GM19324 (cell line): ENCODE measurements around the gene SERPINA4.

Source experiments
- ATAC-seq: cut with Tn5 transposase; IDR thresholded peaks from one replicate; pipeline ENCODE4 v1.9.1; 2021; ENCODE audit warnings: mild to moderate bottlenecking, moderate library complexity; ENCODE audit not compliant: unreplicated experiment, low FRiP score

The SERPINA4 gene, protein sequence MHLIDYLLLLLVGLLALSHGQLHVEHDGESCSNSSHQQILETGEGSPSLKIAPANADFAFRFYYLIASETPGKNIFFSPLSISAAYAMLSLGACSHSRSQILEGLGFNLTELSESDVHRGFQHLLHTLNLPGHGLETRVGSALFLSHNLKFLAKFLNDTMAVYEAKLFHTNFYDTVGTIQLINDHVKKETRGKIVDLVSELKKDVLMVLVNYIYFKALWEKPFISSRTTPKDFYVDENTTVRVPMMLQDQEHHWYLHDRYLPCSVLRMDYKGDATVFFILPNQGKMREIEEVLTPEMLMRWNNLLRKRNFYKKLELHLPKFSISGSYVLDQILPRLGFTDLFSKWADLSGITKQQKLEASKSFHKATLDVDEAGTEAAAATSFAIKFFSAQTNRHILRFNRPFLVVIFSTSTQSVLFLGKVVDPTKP

DNA sequence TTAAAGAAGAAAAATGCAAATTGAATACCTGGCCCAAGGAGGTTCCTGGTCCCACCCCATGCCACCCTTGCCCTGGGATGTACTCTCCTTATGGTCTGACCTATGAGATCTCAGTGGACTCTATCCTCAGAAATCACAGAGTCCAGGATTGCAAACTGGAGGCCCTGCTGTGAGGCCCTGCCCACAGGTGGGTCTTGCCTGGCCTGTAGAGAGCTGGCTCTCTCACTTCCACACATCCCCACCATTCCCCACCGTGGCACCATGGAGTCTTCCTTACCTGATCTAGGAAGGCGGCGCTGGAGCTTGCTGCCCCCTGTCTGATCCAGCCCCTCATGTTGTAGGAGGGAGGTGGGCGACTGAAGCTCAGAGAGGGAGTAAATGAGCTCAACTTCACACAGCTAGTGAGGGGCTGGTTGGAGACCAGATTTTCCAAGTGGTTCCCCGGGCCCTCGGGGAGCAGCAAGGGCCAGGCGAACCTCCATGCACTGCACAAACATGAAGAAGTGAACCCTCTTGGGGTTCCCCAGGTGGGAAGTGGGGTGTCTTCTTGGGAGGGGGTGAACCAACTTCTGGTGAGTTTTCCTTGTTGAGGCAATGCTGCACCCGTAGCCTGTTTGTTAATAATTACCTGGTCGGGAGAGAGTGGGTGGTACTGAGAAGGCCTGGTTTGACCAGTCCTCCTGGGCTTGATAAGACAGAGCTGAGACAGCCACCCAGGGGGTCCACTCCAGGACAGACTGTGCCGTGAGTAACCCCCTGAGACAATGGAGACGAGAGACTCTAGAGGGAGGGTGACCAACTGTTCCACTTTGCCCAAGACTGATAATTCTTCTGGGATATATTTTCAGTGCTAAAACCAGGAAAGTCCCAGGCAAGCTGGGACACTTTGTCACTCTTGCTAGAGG lies at the start of gene SERPINA4:
TSS of gene SERPINA4 (plus strand) at position 692 of the 905 bp plus-strand sequence. CDS start 2,041 bp downstream, outside the sequence.
- ATAC-seq: no peak

DNA sequence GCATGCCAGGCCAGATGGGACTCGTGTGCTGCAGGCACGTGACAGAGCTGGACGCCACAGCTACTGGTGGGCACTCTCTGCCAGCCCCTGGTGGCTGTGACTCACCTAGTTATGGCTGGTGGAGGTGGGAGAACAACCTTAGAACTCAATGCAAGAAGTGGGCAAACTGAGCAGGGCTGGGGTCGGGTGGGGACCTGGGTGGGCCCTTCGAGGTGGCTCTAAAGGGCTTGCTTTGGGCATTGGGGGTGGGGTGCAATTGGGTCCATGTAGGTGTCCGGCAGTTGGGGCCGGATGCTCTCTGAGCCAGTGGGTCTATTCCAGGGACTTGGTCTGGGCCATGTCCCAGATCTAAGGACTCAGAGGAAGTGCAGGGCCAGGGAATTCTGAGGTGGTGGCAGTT lies 46.9 kb upstream of the SERPINA4 start:
- ATAC-seq: no peak

DNA sequence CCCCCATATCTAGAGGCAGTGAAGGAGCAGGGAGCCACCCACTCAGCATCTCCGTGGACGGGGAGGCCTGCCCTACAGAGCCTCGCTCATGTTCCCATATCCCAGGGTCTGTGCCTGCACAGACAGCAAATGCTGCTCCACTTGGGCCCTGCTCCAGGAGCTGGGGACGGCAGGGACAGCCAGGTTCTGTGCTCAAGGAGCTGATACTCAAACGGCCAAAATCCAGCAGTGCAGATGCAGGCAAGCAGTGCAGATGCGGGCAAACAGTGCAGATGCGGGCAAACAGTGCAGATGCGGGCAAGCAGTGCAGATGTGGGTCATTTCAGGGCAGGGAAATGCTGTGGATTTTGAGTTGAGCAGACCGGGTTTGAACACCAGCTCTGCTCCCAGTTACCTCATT lies 45.8 kb upstream of the SERPINA4 start:
- ATAC-seq: no peak

DNA sequence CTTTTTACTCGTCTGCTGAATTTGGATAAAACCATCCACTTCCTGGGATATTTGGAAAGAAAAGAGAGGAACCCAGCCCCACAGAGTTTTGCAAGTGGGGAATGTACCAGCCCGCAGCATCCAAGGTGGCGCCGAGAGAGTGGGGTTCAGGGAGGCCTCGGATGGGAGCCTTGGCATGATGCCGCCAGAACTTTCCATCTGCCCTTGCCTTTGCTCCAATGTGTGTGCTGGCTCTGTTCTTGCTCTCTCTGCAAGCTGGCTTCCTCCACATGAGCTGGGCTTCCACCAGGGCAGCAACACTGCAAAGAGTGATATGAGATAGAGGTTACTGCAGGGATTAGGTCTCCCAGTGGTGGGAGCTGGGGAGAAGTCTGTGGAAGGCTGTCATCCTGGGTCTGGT lies 45.4 kb upstream of the SERPINA4 start:
- ATAC-seq: no peak

DNA sequence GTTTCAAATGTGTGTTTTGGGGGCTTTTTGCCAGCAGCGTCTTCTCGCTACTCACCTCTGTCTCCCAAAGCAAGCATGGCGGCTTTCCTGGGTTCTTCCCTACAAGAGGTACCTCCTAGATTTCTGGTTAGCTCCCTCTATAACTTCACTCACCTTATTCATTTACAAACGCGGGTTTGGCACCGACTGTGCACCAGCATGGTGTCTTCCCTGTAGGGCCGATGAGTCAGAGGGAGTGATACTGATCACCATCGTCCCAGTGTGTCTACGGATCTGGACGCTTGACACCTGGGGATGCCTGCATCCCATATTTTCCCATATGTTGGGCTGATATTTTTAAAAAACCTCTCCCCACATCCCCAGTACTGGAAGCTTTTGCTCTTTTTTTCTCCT lies 44.0 kb upstream of the SERPINA4 start:
- ATAC-seq: no peak

DNA sequence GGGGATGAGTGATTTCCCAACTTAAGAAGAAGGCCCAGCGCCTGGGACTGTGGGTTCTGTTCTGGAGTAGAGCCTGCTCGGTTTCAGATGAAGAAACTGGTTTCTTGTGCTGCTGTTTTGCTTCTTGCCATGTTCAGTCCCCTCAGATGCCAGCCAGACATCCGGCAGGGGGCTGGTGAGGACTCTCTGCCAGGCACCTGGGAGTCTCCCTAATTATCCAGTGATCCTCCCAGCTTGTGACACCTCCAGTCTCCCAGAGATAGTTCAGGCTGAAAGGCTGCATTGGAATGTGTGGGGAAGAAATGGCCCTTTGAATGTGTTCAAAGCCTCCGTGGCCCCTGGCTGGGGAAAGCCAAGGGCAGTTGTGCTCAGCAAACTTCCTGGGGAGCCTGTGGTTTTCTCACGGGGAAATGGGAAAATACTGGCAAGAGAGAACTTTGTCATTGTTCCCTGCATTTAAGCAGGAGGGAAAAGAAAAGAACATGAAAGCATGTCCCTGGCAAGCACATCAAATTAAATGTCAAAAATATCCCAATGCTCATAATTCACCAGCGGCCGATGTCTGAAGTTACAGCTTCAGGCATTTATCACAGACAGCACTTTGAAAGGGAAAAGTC lies 43.5 kb upstream of the SERPINA4 start:
- ATAC-seq: no peak

DNA sequence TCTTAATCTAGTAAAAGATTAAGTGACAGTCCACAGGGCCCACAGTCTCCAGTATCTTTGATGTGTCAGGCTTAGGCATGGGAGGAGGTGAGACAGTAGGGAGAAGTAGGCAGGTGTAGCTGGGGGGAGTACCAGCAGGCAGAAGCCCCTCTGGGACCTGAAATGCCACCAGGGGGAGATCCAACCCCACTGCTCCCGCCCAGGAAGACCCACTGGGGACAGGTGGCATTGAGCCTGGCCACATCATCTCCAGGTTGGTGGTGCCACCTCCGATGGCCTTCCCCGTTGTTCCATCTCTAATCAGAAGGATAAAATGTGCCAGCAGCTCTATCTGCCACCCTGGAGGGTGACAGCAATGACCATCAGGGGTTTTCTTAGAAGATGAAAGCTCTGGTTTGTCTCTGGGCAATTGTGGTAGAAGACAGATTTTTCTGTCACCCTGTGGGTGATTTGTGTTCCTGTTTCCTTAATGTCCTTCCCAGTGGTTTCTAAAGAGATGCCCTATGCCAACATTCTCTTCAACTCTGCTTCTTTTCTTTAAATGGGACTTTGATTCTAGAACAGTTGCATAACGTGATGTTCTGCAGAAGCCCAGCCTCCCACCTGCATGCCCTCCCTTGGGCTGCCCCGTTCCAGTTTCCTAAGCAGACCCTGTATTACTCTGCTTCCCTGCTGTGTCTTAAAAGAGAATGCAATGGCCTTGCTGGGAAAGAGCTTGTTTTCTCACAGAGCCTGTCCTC lies 39.7 kb upstream of the SERPINA4 start:
- ATAC-seq: no peak

DNA sequence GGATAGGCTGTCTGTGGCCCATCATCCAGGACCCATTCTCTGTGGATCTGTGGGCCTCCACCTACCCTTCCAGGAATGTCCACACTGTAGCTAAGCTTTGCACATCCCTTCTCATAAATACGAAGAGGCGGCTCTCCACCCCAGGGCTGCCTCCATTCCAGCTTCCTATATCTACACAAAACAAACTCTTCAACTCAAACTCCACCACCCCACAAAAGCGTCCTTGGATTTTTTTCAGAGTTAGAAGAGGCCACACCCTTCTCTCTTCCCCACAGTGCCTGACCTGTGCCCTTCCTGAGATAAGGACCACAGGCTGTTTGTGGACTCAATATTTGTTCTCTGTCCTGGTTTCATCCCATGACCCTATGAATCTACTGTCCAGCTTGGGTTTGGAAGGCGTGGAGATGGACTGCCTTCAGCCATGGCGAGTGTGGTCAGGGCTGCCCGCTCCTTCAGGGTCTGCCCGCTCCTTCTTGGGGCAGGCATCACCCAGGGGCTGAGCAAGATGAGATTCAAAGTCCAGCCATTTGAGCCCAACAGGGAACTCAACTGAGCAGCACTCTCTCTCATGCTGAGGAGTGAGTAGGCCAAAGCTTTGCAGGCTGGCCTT lies 39.0 kb upstream of the SERPINA4 start:
- no peak for ATAC-seq

DNA sequence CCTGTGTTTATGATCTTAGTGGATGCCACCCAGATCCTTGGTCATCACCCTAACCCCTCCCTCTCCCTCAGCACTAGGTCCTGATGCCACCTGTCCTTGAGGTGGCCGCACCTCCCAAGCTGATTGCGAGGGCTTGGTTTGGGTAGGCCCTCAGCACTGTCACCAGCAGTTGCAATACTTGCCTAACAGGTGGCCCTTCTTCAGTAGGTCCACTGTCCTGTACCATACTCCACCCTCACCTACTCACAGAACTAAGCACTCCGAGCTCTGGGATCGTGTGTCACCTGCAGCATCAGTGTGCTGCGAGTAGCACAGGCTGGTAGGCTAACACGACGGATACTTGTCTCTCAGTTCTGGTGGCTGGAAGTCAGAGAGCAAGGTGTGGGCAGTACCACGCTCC lies 38.0 kb upstream of the SERPINA4 start:
- ATAC-seq: no peak

DNA sequence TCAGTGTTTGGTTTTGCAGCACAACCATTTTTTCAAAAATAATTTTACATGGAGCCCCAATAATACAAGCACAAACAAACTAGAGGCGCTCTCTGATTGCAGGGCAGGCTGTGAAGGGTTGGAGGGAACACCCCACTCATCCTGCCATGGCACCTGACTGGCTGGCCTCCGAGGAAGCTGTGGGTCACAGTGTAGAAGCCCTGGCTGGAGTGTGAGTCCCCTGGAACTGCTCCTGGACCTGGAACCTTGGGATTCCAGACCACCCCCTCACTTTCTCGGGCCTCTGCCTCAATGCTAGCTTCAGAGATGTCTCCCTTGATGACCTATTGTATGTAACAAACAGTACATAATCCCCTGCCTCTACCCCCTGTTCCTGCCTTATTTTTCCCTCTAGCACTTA lies 37.1 kb upstream of the SERPINA4 start:
- ATAC-seq: no peak

DNA sequence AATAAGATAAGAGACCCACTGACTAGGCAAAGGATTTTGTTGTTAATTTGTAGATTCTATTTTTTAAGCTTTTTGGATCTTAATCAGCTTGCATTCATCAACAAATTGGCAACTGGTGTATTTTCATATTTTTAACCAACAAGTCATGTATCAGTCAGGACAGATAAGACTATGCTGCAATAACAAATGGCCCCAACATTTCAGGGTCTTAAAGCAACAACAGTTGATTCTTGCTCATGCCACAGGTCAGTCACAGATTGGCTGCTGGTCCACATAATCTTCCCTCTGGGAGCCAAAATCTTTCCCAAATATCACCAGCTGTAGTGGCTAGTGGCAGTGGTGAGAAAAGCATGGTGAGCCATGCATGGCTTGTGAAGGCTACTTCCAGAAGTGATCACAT lies 30.1 kb upstream of the SERPINA4 start:
- no peak for ATAC-seq

DNA sequence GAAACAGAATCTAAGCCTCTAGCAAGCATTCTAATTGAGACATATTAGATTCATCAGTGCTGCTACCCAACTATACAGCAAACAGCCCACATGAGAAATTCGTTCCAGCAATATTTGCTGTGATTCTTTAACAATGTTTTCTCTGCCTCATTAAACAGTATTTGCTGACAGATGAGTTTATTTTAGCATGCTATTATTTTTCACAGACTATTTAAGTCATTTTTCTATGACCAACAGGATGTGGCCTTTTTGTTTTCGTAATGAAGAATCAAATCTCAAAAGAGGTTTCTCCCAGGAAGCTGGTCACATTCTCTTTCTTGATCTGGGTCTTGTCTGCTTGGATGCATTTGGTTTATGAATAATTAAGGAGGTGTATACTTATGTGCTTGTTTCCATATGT lies 28.8 kb upstream of the SERPINA4 start:
- no peak for ATAC-seq

DNA sequence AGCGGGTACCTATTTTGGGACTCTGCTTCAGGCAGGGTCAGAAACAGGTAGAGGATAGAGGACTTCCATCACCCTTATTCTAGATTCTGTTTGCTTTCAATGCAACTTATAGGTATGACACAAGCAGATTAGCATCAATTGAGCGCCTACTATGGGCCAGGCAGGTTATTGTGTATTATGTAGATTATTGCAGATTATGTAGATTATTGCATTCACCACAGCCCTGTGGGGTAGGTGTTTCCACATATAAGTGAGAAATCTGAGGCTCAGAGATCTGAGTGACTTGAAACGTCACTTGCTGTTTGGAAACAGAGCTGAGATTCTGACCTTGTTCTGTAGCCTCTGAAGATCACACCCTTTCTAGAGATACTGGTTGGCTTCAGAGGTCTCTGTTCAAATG lies 25.7 kb upstream of the SERPINA4 start:
- ATAC-seq: no peak

DNA sequence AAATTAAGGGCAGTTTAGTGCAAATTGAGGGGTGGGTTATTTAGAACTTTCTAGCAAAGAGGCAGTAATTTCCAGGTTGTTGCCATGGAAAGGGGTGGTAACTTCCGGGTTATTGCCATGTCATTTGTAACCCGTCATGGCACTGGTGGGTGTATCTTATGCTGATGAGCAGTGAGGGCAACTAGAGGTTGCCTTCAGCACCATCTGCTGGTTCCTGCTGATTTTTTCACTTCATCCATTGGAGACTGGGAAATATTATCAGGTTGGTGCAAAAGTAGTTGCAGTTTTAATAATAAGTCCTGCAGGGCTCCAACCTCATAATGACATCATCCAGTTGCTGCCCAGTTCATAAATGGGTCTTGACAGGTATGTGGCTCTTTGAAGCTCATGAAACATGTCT lies 24.4 kb upstream of the SERPINA4 start:
- ATAC-seq: no peak

DNA sequence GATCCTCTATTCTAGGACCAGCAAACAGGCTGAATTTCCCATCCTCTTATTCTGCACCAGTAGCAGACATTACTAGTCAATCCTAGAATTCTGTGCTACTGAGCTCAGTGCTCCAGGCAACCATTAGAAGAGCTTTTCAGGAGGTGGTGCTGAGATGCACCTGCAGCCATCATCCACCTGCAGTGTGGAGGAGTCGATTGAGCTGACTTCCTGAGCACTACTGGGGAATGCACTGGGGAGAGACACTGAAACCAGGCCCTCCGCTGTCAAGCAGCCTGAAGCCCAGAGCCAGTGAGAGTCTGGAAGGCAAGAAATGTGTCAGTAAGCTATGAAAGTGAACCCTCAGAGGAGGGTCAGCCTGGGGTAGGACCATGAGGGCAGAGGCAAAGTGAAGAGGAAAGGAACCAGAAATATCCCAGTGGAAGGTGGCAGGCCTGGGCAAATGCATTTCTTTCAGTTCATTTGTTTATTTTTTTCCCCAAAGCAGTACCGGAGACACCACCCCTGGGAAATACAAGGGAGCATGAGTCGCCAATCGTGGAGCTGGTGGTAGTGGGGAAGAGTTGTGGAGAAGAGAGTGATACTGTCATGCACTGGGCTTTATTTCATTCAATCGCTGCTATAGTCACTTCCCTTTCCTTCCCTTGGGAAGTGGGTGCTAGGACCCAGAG lies 23.0 kb upstream of the SERPINA4 start:
- no peak for ATAC-seq

DNA sequence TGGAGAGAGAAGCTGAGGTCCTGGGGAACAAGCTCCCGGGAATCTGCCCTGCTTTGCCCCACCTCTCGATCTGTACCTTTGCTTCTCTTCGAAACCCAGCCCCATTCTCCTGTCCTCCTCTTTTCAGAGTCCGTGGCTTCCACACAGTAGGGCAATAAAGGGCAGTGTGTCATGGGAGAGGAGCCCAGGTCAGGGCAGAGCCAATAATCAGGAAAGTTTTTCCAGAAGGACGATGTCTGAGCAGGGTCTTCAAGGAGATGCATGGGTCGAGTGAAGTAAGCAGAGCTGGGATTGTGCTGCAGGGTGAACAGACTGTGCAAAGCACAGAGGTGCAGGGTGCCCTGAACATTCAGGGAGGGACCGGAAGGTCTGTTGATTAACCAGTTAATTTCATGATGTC lies 22.1 kb upstream of the SERPINA4 start:
- no peak for ATAC-seq

DNA sequence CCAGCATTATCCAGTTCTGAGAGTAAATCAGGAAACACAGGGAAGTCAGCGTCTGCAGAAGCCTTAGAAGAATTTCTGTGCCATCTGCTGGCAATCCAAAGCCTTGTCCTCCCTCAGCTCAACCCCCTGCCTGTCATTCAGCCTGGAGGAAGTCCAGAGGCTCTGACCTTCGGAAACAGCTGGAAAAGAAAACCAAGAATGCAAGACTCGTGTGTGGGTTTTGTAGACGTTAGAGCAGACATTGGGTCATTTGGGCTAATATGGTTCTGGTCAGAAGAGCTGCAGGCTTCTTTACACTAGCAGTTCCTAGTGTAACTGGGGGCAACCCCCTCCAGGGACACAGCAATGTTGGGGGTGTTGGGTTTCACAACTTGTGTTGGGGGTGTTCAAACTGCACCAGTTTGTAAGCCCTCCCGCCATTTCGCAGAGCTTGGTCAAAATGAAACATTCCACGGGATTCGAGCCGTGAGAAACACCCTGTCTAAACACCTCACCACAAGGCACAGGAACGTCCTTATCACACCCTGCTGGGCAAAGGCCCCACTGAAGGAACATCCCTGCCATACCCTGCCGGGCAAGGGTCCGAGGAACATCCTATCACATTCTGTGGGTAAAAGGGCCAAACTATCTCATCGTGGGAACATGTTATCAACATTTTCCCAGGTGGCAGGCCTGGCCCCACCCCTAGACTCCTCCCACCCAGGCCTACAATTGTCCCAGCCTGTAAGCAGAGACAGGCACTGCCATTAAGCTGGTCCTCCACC lies 21.0 kb upstream of the SERPINA4 start:
- ATAC-seq: no peak

DNA sequence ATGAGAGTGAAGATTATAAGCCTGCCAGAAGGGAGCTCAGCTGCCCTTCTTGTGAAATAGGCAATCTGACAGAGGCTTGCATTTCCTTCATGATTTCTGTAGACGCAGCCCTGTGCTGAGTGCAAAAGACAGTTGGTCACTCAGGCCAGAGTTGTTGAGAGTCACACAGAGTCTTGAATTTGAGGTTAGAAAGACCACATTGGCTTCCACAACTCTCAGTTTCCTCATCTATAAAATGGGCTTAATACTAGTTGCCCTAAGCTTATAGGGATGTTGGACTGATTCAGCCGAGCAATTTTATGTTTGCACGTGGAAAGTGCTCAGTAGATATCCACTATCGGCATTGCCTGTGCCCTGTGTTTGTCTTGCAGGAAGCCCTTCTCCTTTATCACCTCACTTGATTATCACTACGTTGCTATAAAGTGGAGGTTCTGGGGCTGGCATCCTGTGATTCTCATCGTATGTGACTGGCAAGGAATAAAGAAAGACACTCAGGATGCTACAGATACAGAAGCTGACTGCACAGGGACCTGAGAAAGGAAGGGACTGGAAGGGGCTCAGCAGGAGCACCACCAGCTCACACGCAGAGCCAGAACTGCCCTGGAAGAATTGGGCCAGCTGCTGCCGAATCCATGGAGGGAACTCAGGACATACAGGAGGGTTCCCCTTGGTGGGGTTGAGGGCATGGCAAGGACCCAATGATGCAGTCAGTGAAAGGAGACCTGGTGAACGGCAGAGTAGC lies 19.8 kb upstream of the SERPINA4 start:
- ATAC-seq: no peak
